T-helper 9 cell (primary cell): ENCODE measurements around the gene WSB1.
A peak's percentile ranks its signal among the peaks of the same experiment; 100 is the strongest.
"Not testable (repeated sequence)": the region's sequence is repeated elsewhere in the genome, so short reads cannot be mapped to it uniquely, and the experiment has no call there.

ENCODE experiments used
- DNase-seq: peaks from one replicate; pipeline ENCODE4 v3.0.0-alpha.2; 2020
- total RNA-seq, 2 donors: gene quantifications; one replicate each; lab custom pipeline; 2026; lab: John Stamatoyannopoulos, UW

Gene WSB1, protein sequence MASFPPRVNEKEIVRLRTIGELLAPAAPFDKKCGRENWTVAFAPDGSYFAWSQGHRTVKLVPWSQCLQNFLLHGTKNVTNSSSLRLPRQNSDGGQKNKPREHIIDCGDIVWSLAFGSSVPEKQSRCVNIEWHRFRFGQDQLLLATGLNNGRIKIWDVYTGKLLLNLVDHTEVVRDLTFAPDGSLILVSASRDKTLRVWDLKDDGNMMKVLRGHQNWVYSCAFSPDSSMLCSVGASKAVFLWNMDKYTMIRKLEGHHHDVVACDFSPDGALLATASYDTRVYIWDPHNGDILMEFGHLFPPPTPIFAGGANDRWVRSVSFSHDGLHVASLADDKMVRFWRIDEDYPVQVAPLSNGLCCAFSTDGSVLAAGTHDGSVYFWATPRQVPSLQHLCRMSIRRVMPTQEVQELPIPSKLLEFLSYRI
- total RNA-seq, result 182 reads per million in 2 donors

- peak; percentile 88 for DNase-seq
Measured at GRCh38 chr17:27293898-27294688, at the start of gene WSB1. TSS of gene WSB1 (plus strand) at chr17:27294114. CDS start at chr17:27294396, 282 bp downstream.

- no peak for DNase-seq
Measured at GRCh38 chr17:27244491-27245223, 49.3 kb upstream of the WSB1 start.

GRCh38 chr17:27245230-27245696 lies 48.7 kb upstream of the WSB1 start:
- DNase-seq, result peak; percentile 5

DNA sequence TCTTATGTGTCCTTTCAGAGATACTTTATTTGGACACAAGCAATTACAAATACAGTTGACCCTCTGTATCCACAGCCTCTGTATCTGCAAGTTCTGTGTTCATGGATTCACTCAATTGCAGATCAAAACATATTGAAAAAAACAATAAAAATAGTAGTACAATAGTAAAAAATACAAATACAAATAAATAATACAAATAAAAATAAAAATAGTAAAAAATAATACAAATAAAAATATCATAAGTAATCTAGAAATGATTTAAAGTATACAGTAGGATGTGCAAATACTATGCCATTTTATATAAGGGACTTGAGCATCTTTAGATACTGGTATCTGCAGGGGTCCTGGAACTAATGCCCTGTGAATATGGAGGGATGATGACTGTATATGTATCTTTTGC lies 47.4 kb upstream of the WSB1 start:
- DNase-seq, result no peak

GRCh38 chr17:27247071-27247957 lies 46.6 kb upstream of the WSB1 start:
- no peak for DNase-seq

DNA sequence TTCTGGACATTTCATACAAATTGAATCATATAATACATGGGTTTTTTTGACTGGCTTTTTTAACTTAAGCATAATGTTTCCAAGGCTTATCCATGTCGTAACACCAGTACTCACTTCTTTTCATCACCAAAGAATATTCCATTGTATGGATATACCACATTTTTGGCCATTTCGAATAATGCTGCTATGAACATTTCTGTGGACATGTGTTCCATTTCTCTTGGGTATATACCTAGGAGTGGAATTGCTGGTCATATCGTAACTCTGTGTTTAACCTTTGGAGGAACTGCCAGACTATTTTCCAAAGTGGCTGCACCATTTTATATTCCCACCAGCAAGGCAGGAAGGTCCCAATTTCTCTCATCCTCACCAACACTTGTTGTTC lies 46.0 kb upstream of the WSB1 start:
- DNase-seq, result no peak

DNA sequence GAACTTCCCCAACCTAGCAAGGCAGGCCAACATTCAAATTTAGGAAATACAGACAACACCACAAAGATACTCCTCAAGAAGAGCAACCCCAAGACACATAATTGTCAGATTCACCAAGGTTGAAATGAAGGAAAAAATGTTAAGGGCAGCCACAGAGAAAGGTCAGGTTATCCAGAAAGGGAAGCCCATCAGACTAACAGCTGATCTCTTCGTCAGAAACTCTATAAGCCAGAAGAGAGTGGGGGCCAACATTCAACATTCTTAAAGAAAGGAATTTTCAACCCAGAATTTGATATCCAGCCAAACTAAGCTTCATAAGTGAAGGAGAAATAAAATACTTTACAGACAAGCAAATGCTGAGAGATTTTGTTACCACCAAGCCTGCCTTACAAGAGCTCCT lies 43.1 kb upstream of the WSB1 start:
- DNase-seq, result not testable (repeated sequence)

DNA sequence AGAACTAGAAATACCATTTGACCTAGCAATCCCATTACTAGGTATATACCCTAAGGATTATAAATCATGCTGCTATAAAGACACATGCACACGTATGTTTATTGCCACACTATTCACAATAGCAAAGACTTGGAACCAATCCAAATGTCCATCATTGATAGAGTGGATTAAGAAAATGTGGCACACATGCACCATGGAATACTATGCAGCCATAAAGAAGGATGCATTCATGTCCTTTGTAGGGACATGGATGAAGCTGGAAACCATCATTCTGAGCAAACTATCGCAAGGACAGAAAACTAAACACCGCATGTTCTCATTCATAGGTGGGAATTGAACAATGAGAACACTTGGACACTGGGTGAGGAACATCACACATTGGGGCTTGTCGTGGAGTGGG lies 39.1 kb upstream of the WSB1 start:
- not testable (repeated sequence) for DNase-seq

DNA sequence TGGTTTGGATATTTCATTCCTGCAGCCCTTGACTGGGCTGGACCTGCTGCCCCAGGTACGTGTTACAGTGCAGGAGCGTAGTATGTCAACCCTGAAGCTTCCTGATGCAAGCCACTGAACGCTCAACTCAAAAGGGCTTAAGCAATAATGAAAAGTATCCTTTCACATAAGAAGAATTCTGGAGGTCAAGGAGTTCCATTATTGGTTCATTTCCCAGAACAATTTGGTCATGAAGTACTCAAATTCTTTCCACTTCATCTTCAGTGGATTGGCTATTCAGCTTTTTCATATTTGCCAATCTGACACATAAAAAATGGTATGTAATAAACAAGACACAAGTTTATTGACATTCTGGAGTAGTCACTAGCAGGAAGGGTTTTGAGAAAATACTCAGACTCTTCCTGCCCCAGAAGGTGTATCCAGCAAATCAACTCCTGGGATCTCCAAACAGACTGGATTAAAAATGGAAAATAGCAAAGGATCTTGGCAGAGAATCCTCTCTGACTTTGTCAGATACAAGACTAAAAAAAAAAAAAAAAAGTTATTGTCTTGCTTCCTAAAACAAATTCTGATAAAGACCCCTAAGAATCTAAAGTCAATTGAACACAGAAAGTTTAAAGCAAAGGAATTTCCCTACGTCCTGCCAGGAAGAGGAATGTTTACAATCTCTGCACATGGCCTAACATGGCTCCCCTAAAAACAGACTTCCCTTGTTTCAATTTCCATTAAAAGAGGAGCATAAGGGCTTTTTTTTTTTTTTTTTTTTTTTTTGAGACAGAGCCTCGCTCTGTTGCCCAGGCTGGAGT lies 37.5 kb upstream of the WSB1 start:
- no peak for DNase-seq

GRCh38 chr17:27257031-27257357 lies 36.9 kb upstream of the WSB1 start:
- DNase-seq, result no peak

DNA sequence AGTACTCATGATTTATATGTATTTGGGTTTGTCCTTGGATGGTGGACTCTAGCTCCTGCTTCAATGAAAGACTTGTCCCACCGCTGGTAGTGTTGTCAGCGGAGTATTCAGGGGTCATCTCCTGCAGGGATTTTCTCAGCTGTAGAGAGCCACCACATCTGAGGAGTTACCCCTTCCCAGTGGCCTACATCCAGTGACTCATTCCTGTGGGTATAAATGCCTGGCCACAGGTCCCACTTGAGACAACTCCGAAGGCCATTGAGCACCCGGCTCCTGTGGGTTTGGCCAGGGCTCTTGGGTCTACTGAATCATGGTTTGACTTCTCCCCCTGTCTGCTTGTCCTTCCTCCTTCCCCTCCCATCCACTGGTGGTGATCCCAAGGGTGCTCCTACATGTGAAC lies 34.6 kb upstream of the WSB1 start:
- no peak for DNase-seq

GRCh38 chr17:27263386-27263785 lies 30.5 kb upstream of the WSB1 start:
- no peak for DNase-seq

DNA sequence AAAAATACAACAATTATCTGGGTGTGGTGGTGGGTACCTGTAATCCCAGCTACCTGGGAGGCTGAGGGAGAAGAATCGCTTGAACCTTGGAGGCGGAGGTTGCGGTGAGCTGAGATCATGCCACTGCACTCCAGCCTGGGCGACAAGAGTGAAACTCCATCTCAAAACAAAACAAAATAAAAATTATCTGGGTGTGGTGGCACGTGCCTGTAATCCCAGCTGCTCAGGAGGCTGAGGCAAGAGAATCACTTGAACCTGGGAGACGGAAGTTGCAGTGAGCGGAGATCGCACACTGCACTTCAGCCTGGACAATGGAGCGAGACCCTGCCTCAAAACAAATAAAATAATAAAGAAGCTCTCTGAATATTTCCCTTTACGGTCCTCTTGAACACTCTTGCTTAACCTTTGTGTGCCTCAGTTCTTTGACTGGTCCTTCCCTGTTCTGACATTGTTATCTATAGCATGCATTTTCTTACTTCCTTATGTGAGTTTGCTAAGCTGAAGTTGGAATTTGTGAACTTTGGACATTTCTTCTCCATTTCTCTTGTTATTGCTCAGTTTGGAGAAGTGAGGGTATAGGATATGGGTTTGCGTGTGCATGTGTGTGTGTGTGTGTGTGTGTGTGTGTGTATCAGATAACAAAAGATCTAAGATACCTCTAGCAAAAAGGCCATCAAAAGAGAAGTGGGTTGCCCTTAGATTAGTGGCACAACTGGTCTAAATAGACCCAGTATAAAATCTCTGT lies 29.7 kb upstream of the WSB1 start:
- DNase-seq, result no peak

DNA sequence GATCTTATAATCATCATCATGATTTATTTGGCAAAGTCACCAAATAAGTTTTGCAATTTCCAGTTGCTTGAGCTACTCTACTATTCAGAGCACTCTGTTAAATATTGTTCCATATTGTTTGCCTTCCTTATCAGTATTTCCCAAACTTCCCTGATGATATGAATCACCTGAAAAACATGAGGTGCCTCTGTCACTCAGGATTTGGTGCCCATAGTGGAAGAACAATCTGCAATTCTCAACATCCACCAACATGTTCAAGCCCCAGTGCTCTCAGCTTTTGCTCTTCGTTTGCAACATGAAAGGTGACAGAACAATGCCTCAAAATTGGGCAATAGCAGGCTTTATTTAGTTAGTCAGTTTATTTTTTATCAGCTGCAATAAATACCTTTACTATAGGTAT lies 28.6 kb upstream of the WSB1 start:
- DNase-seq, result no peak

DNA sequence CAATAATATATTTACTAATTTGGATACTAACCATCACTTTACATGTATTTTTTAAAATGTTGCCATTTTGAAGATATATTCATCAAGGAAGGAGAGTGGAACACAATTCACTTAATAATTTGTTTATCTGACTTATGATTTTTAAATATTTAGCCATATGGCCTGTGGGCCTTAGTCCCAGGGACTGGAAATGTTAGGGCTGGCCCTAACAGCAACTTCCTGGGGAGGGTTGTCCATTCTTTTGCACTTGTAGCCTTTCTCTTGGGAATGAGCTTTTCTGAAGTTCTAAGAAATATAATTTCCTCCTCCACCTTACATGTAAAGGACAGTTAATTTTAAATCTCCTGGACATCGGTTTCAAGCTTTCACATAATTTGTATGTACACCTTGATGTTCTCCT lies 27.7 kb upstream of the WSB1 start:
- DNase-seq, result no peak

DNA sequence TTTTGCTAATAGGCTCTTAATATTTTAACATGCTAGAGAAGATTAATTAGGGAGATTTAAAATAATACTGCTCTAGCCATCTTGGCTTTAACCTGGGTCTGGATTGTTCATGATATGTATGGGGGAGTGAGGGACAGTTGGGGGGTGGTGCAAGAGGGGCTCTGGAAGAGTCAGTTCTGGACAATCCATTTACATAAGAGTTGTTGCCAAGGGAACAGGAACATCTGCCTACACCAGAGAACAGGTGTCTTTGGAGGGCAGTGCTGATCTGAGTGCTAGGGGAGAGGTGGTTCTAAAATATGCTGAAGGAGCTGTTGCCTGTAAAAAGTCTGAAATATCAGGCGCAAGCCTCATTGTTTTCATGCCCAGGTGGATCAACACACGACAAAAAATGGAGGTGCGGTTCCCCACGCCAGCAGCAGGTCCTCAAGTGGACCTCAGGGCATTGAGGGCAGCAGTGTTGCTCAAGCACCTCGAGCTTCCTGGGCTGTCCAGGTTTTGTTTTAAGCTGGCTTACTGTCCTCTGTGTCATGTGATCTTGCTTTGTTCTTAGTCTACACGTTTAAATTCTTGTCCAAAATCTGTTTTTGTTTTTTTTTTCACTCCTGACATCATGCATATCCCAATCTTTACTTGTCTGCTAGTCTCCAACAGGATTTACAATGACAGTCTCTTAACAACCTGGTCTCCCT lies 25.4 kb upstream of the WSB1 start:
- DNase-seq, result no peak

GRCh38 chr17:27269201-27269600 lies 24.7 kb upstream of the WSB1 start:
- no peak for DNase-seq

GRCh38 chr17:27269974-27270373 lies 23.9 kb upstream of the WSB1 start:
- no peak for DNase-seq

GRCh38 chr17:27276653-27277156 lies 17.2 kb upstream of the WSB1 start:
- DNase-seq, result no peak

- not testable (repeated sequence) for DNase-seq
Measured at GRCh38 chr17:27279132-27279531, 14.8 kb upstream of the WSB1 start.
